ENCODE measurements around the gene KEAP1.
"Not testable (repeated sequence)": the region's sequence is repeated elsewhere in the genome, so short reads cannot be mapped to it uniquely, and the experiment has no call there.

GRCh38 chr19:10458733-10459132 is 44.4 kb downstream of the KEAP1 start:
- TF ChIP-seq SUZ12 (IDR thresholded peaks at IDR 0.05; ENCODE audit: extremely low read depth, insufficient read depth, insufficient read length); ZNF274 (IDR thresholded peaks at IDR 0.05; ENCODE audit: low read depth, low read length); YY1 (IDR thresholded peaks at IDR 0.05; ENCODE audit: insufficient read depth, insufficient read length): not testable (repeated sequence)

Data from NT2/D1 (cell line).